GM19025 (cell line): ENCODE results near the gene CLK4.
"Not testable (repeated sequence)": the region's sequence is repeated elsewhere in the genome, so short reads cannot be mapped to it uniquely, and the experiment has no call there.

Experiments used
- ATAC-seq: cut with Tn5 transposase; IDR thresholded peaks from one replicate; pipeline ENCODE4 v1.9.1; 2021; ENCODE audit warnings: mild to moderate bottlenecking, low read depth, moderate library complexity; ENCODE audit not compliant: unreplicated experiment

The CLK4 gene

DNA sequence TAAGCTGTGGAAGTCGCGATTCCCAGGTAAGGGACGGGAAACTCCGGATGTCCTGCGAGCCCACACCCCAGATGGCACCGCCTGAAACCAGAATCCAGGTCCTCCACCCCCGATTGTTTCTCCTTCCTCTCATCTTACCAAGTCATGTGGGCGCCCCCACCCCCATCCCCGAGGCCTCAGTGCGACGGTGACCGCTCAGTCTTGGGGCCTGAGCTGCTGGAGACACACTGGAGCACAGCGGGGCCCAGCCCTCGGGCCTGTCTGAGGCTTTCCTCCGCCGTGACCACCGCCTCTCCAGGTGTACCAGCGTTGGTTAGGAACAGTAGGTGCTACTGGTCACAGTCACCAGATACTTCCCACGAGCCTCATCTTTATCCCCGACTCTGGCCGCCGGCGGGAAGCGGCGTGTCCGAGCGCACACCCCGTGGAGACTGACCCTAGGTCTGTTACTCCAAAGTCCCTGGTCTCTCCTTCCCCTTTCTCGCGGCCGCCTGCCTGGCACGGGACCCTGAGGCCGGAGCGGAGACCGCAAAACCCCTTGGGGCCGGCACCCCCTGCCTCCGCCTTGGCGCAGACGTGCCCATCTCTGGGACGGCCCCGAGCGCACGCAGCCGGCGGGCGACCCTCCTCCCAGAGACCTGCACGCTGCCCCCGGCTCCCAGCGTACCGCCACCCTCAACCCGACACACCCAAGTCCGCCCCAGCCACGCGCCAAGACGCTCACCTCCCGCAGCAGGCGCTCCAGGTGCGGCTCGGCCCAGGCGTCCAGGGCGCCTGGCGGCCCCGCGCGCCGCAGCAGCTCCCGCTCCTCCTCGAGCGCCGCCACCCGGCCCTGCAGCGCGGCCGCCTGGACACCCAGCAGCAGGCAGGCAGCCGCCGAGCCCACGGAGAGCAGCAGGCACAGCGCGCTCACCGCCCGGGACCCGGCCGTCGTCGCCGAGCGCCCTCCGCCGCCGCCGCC lies 37.4 kb downstream of the CLK4 start:
- no peak for ATAC-seq

GRCh38 chr5:178588769-178589168 lies 38.1 kb downstream of the CLK4 start:
- no peak for ATAC-seq

DNA sequence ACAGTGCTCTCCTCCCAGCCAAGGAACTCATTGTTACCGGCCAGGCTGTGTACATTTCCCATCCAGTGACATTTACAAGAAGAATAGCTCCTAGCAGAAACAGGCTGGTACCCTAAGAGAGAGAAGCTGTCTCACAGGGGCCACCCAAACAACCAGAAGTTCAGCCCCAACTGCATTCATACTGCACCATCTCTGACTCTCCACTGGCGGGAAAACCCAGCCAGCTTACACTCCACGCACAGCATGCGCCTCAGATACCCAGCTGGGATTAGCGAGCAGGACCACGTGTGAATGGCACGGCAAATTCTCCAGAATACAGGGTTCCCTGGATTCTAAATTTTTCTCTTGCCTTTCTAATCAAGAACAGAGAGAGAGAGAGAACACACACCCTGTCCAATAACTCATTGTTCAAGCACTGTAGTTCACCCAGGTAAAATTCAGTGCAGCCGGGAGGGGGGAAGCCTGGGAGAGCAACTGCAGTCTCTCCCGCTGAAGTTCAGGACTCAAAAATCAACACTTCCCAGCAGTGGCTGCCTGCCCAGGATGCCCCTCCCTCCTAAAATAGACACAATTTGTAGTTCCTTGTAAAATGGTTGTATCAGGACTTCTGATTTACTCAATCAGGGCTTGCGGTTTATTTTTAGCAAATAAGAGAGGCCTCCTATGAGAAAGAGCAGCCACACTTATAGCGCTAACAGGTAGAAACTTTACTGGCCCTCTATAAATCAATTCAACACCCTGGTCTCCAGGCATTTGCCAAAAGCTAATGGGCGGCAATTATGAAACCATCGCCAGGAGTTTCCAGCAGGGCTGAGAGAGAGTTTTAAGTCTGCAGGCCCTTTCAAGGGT lies 38.9 kb downstream of the CLK4 start:
- no peak for ATAC-seq

- no peak for ATAC-seq
Observed at GRCh38 chr5:178586396-178586795, 40.5 kb downstream of the CLK4 start.

DNA sequence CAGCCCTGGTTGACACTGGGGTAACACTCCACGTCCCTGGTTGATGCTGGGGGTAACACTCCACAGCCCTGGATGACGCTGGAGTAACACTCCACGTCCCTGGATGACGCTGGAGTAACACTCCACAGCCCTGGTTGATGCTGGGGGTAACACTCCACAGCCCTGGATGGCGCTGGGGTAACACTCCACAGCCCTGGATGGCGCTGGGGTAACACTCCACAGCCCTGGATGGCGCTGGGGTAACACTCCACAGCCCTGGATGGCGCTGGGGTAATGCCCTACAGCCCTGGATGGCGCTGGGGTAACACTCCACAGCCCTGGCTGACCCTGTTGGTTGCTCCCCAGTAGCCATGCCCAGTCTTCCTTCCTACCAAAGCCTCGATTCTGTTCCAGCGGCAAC lies 41.4 kb downstream of the CLK4 start:
- ATAC-seq: not testable (repeated sequence)

- ATAC-seq: no peak
Observed at GRCh38 chr5:178583279-178583678, 43.6 kb downstream of the CLK4 start.

- ATAC-seq: no peak
Observed at GRCh38 chr5:178582291-178582690, 44.6 kb downstream of the CLK4 start.

DNA sequence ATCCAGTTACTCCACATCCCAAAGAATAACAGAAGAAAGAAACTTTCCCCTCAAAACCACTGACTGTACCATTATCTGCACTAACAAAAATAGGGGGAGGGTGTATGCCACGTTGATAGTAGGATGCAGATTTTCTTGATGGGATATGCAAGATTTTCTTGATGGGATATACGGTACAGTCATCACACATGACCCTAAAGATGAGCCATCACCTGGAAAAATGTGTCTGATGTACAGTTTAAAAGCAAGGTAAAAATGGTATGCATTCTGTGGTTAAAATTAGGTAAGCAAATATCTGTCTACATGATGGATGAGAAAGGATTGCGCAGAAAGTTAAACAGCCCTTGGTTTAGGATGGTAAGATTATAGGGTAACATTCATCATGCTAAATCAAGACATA lies 45.2 kb downstream of the CLK4 start:
- ATAC-seq: no peak

DNA sequence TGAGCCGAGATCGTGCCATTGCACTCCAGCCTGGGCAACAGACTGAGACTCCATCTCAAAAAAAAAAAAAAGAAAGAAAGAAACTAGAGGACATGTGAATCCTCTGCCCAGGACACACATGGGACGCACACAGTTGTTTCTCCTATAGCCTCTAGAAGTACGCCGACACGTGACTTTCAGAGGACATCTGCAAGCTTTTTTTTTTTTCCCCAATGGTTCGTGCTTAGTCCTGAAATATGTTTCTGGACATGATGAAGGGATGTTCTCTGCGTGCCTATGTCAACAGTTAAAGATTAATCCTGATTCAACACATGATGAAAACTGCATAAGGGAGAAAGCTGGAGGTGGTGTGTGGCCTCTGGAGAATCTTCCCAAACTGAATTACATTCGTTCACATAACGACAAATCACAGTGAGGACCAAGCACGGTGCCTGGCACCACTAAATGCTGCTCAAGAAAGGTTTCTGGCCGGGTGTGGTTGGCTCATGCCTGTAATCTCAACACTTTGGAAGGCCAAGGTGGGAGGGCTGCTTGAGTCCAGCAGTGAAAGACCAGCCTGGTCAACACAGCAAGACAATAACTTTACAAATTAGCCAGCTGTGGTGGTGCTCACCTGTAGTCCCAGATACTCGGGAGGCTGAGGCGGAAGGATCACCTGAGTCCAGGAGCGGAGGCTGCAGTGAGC lies 46.4 kb downstream of the CLK4 start:
- no peak for ATAC-seq

DNA sequence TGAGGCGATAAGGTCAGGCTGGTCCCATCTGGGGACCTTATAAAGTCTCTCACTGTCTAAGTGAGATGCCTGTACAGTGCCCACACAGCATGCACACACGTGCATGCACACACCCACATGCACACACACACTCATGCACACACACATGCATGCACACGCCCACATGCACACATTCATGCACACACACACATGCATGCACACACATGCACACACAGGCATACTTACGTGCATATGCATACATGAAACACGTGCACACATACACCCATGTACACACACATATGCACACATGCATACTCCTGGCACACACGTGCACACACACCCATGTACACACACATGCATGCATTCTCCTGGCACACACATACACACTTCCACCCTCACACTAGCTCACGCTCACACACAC lies 48.9 kb downstream of the CLK4 start:
- ATAC-seq: no peak

- no peak for ATAC-seq
Observed at GRCh38 chr5:178577376-178577839, 49.4 kb downstream of the CLK4 start.

DNA sequence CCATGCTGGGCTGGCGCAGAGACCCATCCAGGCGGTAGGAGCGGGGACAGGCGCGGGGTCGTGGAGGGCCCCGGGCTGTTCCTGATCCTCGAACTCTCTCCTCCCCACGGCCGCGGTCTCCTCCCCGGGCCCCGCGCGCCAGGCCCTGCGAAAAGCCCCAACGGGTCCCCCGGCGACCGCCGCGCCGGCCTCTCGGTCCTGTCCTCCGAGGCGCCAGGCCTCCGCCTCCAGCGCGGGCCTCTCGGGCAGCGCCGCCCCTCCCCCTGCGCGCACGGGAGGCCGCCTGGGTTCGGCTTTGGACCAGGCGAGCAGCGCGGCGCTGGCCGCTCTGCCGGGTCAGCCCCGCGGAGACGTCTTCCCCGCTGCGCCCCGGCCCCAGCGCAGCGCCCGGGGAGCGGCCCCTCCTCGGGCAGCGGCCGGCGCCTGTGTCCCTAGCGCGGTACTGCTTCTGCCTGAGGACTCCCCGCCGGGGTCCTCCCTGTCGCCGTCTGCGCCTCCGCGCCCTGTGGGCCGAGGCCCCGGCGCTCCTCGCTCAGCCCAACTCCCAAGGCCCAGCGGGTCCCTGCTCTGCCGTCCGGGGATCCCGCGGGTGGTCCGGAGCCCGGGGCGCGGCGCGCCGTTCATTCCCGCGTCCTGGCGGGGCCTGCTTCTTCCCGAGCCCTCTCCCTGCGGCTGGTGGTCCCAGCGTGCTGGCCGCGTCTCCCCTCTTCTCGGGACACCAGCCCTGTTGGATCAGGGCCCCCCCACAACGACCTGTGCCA lies 50.1 kb downstream of the CLK4 start:
- no peak for ATAC-seq

DNA sequence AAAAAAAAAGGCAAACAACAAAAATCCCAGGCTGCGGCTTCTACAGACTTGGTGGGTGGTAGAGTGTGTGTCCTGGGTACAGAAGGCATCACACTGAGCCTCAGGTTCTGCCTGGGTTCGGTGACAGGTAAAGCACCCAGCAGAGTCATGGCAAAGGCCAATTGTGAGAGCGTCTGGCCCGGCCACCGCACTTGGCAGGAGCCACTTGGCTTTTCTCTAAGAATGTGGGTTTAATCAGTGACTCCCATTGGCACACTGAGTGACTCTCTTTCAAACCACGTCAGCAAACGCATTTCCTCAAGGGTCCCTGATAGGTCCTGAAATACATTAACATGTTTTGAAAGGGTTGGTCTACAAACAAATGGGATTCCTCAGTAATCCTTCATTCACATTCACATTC lies 53.6 kb downstream of the CLK4 start:
- ATAC-seq: no peak

DNA sequence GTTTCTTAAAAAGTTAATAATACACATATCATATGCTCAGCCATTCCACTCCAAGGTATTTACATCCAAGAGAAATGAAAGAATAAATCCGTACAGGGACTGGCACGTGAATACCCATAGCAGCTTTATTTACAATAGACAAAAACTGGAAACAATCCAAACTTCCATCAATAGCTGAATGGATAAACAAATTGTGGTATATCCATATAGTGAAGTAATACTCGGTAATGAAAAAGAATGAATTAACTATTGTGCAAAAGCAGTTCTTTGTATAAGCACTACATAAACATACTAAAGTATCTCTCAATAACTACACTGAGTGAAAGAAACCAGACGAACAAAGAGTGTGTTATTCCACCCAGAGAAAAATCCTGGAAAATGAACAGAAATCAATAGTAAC lies 54.2 kb downstream of the CLK4 start:
- ATAC-seq: no peak

DNA sequence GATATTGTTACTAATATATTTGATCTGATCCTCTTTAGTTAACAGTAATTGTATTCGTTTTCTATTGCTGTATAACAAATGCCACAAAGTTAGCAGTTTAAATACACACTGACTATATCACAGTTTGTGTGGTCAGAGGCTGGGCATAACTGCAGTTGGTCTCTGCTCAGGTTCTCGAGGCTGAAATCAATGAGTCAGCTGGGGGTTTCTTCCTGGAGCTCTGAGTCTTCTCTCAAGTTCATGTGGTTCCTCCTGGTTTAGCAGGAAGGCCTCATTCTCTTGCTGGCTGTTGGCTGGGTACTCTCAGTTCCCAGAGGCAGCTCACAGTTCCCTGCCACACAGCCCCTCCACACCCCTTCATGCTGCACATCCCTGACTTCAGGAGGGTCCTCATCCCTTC lies 57.4 kb downstream of the CLK4 start:
- ATAC-seq: no peak

DNA sequence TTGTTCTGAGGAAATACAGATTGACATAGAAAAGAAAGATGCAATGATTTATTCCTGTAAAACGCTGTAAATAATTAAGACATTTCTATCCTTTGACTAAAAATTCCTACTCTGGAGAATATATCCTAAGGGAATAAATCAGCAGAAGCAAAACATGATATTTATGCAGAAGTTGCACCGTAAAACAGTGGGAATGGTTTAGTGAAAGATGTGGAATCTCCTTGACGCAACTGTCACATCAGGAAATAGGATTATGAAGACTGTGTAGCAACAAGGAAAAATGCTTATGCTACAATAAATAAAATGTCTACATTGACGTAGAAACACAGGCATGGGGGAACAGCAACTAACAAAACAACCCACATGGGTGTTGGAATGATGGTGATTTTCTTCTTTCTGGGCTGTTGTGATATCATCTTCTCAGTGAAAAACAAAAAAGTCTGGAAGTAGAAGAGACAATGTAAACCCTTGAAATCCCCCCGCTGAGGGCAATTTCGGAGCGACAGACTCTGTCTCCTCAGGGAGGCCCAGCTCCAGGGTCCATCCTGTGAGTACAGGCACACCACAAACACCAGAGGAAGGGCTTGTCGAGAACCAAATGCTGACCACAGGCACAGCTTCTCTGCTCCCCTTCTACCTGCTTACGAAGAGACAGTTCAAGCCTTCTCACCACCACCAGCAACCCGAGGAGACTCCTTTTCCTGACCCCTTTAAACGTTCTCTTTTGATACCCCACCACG lies 61.9 kb downstream of the CLK4 start:
- no peak for ATAC-seq

DNA sequence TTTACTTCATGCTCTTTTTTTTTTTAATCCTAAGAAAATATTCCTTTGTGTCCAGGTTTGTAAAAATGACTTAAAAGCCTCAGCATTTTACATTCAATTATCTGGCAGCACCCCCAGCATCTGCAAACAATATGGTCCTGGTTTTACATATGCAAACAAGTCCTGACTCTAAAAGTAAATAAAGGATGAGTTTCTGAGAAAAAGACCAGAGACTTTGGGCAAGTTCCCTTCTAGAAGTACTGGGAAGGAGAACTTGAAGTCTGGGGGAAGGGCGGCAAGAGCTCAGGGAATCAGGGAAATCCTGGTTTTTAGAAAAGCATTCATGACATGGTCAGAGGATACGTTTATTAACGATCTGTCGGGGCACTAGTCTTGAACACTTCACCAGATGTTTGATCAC lies 62.5 kb downstream of the CLK4 start:
- no peak for ATAC-seq

DNA sequence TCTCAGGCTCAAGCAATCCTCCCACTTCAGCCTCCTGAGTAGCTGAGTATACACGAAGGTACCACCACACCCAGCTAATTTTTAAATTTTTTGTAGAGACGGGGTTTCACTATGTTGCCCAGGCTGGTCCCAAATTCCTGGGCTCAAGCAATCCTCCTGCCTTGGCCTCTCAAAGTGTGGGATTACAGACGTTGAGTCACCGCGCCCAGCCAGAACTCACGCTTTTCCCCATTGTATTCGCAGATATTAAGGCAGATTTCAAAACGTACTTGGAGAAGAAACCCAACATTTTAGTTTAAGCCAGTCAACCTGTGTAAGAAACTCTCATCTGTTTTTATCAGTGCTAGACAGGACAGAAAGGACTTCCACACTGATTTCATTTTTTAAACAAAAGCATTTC lies 63.2 kb downstream of the CLK4 start:
- no peak for ATAC-seq

DNA sequence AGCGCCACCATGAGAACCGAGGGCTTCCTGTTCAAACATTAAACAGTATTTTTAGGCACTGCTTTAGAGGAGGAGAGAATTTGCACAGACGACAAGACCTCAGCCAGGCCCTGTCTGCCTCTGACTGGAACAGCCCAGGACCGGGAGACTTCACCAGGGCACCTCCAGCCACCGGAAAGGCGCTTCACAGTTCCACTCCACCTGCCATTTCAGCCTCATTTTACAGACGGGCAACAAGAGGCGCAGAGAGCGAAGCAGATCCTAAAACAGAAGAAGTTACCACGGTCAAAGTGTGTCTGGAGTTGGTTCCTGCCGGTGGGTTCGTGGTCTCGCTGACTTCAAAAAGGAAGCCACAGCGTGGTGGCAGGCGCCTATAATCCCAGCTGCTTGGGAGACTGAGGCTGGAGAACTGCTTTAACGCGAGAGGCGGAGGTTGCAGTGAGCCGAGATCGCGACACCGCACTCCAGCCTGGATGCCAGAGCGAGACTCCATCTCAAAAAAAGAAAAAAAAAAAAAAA lies 65.0 kb downstream of the CLK4 start:
- ATAC-seq: no peak
